ENCODE measurements around the gene KRT82. TPM values are rescaled to one million over a fixed set of nuclear protein-coding genes. Genes with fewer than 3 reads are reported as not detected.

KRT82 gene
- total RNA-seq, 1 experiment from 2014 or later: not detected

GRCh38 chr12:52444647-52445595 lies 38.8 kb upstream of the KRT82 start:
- peaks cover 29% of the 10 kb centered on the region for H3K4me1 Mint-ChIP-seq (ENCODE audit: insufficient read depth, unreplicated experiment)
- no TSS peak for BruUV-seq (replicated peaks)
- ChIA-PET CTCF (no interaction called here), POLR2A (no interaction called here)
- H3K27me3 Mint-ChIP-seq (ENCODE audit: insufficient read depth, unreplicated experiment): no peaks in the 10 kb centered on the region
- DNase-seq (ENCODE audit: unreplicated experiment): no peak
- intact Hi-C loops (cut with micrococcal nuclease): loop anchor here (5.0 to 10.0 kb wide), 3 partner anchors 50 to 77 kb away; partner anchors contain the start of gene KRT5
- no peaks in the 10 kb centered on the region for H3K36me3 Mint-ChIP-seq (ENCODE audit: insufficient read depth, unreplicated experiment)
- TF ChIP-seq, protein P1, sequence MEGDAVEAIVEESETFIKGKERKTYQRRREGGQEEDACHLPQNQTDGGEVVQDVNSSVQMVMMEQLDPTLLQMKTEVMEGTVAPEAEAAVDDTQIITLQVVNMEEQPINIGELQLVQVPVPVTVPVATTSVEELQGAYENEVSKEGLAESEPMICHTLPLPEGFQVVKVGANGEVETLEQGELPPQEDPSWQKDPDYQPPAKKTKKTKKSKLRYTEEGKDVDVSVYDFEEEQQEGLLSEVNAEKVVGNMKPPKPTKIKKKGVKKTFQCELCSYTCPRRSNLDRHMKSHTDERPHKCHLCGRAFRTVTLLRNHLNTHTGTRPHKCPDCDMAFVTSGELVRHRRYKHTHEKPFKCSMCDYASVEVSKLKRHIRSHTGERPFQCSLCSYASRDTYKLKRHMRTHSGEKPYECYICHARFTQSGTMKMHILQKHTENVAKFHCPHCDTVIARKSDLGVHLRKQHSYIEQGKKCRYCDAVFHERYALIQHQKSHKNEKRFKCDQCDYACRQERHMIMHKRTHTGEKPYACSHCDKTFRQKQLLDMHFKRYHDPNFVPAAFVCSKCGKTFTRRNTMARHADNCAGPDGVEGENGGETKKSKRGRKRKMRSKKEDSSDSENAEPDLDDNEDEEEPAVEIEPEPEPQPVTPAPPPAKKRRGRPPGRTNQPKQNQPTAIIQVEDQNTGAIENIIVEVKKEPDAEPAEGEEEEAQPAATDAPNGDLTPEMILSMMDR (IDR thresholded peaks at IDR 0.05; ENCODE audit: unreplicated experiment): no peak
- no peak overlapping the region for H3K27ac Mint-ChIP-seq (ENCODE audit: low read depth, unreplicated experiment)
- no peaks in the 10 kb centered on the region for H3K9me3 Mint-ChIP-seq (ENCODE audit: unreplicated experiment)
- no peak overlapping the region for H3K4me3 Mint-ChIP-seq (ENCODE audit: unreplicated experiment)

DNA sequence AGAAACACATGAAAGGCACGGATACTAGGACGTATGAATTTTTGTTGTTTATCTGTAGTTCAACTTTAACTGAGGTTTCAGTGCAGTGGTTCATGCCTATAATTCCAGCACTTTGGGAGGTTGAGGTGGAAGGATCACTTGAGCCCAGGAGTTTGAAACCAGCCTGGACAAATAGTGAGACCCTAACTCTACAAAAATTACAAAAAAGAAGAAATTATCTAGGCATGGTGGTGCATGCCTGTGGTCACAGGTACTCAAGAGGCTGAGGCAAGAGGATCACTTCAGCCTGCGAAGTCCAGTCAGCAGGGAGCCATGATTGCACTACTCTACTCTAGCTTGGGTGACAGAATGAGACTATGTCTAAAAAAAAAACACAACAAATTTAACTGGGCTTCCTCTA lies 37.8 kb upstream of the KRT82 start:
- Mint-ChIP-seq H3K36me3 (ENCODE audit: insufficient read depth, unreplicated experiment) (no peaks in the 10 kb centered on the region), H3K4me3 (ENCODE audit: unreplicated experiment) (no peak overlapping the region), H3K4me1 (ENCODE audit: insufficient read depth, unreplicated experiment) (peaks cover 29% of the 10 kb centered on the region), H3K27me3 (ENCODE audit: insufficient read depth, unreplicated experiment) (no peaks in the 10 kb centered on the region), H3K27ac (ENCODE audit: low read depth, unreplicated experiment) (no peak overlapping the region), H3K9me3 (ENCODE audit: unreplicated experiment) (no peaks in the 10 kb centered on the region)
- intact Hi-C loops (cut with micrococcal nuclease): loop anchor here (2.0 to 10.0 kb wide), 4 partner anchors 49 to 78 kb away; partner anchors contain the start of gene KRT5
- DNase-seq (ENCODE audit: unreplicated experiment): no peak
- no TSS peak for BruUV-seq (replicated peaks)
- CTCF ChIA-PET: interaction anchor here (1.1 kb wide), 1 partner anchor 116 kb away, joined by 3 read pairs; no protein-coding TSS in a partner anchor
- TF ChIP-seq, protein P1 (IDR thresholded peaks at IDR 0.05; ENCODE audit: unreplicated experiment): no peak
- POLR2A ChIA-PET: no interaction called here

DNA sequence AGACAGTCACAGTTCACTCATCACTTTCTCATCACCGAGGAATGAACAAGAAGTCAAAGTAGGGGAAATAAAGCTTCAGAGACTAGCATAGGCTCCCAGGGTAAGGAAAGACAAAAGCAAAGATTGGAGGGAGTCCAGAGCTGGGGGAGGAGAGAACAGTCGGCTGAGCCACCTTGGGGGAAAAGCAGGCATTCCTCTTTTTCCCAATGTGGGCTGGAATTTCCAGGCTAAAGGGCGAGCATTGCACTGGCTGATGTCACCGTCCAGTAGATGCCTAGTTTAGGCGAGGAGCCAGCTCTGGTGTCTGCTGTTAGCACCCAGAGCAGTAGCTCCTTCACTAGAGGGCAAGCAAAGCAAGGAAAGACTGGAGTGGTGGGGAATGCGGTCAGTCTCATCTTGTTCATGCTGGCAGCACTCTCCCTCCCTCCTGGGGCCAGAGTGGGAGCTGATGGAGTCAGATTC lies 36.5 kb upstream of the KRT82 start:
- no TSS peak for BruUV-seq (replicated peaks)
- H3K4me1 Mint-ChIP-seq (ENCODE audit: insufficient read depth, unreplicated experiment): peaks cover 35% of the 10 kb centered on the region
- no peaks in the 10 kb centered on the region for H3K27me3 Mint-ChIP-seq (ENCODE audit: insufficient read depth, unreplicated experiment)
- no peaks in the 10 kb centered on the region for H3K9me3 Mint-ChIP-seq (ENCODE audit: unreplicated experiment)
- CTCF ChIA-PET: interaction anchor here (0.6 to 1.6 kb wide), 5 partner anchors 47 to 544 kb away, joined by 3 to 4 read pairs (median 3); no protein-coding TSS in a partner anchor
- no peak overlapping the region for H3K4me3 Mint-ChIP-seq (ENCODE audit: unreplicated experiment)
- H3K36me3 Mint-ChIP-seq (ENCODE audit: insufficient read depth, unreplicated experiment): no peaks in the 10 kb centered on the region
- TF ChIP-seq, protein P1 (IDR thresholded peaks at IDR 0.05; ENCODE audit: unreplicated experiment): no peak
- H3K27ac Mint-ChIP-seq (ENCODE audit: low read depth, unreplicated experiment): no peak overlapping the region
- intact Hi-C loops (cut with micrococcal nuclease): loop anchor here (2.0 to 10.0 kb wide), 4 partner anchors 48 to 80 kb away; partner anchors contain the start of gene KRT5
- POLR2A ChIA-PET: interaction anchor here (0.7 to 2.1 kb wide), 8 partner anchors 10 to 74 kb away, joined by 3 to 12 read pairs (median 3); partner anchors contain the start of gene KRT6B
- DNase-seq (ENCODE audit: unreplicated experiment): peak; percentile 98

DNA sequence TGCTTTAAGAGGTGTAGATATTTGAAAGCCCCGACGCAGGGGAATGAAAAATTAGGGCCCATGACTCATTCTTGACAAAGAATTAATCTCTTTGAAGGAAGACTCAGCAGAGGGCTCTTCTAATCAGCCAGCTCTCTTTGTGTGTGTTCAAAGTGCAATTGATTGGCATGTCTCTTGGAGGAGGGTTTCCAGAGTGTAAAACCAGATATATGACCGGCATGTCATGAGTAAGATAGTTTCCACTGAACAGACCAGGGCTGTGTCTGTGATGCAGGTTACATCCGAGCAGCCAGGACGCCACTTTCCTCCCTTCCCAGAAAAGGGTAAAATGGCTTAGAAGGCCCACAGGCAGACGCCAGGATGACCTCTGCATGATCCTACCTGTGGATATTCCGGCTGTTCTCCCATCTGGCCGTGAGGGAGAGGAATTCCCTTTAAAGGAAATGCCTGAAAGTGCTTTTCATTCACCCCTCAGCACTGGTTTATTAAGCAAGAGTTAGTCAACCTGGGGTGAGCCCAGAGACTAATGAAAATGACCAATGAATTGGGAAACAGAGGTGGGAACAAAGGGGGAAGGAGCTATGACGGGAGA lies 35.3 kb upstream of the KRT82 start:
- peaks cover 47% of the 10 kb centered on the region for H3K4me1 Mint-ChIP-seq (ENCODE audit: insufficient read depth, unreplicated experiment)
- intact Hi-C loops (cut with micrococcal nuclease): loop anchor here (5.0 to 10.0 kb wide), 3 partner anchors 47 to 81 kb away; partner anchors contain the start of gene KRT5
- ChIA-PET POLR2A (interaction anchor here (0.6 to 2.1 kb wide), 8 partner anchors 11 to 565 kb away, joined by 3 to 12 read pairs (median 4); partner anchors contain the start of genes EIF4B, KRT6A, KRT6B and KRT6C), CTCF (interaction anchor here (1.6 kb wide), 1 partner anchor 54 kb away, joined by 4 read pairs; no protein-coding TSS in a partner anchor)
- H3K9me3 Mint-ChIP-seq (ENCODE audit: unreplicated experiment): no peaks in the 10 kb centered on the region
- TF ChIP-seq, protein P1 (IDR thresholded peaks at IDR 0.05; ENCODE audit: unreplicated experiment): no peak
- no peaks in the 10 kb centered on the region for H3K27me3 Mint-ChIP-seq (ENCODE audit: insufficient read depth, unreplicated experiment)
- H3K27ac Mint-ChIP-seq (ENCODE audit: low read depth, unreplicated experiment): no peak overlapping the region
- no peaks in the 10 kb centered on the region for H3K36me3 Mint-ChIP-seq (ENCODE audit: insufficient read depth, unreplicated experiment)
- peak; percentile 93 for DNase-seq (ENCODE audit: unreplicated experiment)
- no TSS peak for BruUV-seq (replicated peaks)
- H3K4me3 Mint-ChIP-seq (ENCODE audit: unreplicated experiment): no peak overlapping the region

Data from MCF 10A (cell line).